ENCODE results near the gene SFXN5. TPM values are rescaled to one million over a fixed set of nuclear protein-coding genes. Genes with fewer than 3 reads are reported as not detected.

SFXN5 gene
- total RNA-seq, 2 experiments from 2014 or later, result 12.4 to 20.0 TPM

DNA sequence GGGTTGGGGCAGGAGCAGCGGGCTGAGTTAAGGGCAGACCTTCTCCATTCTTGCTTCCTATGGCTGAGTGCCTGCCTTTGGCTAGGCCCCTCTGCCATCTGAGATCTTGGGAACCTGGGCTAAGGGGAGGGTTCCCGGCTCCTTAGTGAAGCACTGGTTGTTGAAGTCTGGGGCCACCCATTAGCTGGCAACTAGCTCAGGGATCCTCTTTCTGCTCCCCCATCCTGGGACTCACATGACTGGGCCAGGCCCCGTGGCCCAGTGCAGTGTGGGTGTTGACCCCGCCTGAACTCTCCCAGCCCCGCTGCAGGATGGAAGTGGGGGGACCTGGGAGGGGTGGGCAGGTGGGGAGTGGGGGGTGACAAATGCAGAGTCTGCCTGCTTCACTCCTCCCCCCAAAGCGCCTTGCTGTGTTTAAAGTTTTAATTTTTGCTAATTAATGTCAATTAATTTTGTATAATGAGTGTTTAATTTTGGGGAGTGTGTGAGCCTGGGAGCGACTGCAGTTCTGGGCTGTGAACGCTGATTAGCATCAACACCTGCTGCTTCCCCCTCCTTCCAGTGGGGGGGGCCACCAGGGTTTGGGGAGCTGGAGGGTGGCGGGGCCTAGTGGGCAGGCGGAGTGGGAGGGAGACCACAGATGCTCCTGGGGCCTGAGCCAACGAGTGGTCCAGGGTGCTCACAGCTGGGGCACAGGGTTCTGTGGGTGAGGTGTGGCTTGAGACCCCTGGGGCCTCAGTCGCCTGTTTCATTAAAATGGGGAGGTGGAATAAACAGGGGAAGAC, 99.0 kb downstream of the SFXN5 start:
- H3K4me3 Mint-ChIP-seq, result no peak overlapping the region
- H3K4me1 Mint-ChIP-seq, result no peaks in the 10 kb centered on the region
- H3K27me3 Mint-ChIP-seq, result peaks cover 7% of the 10 kb centered on the region
- no peaks in the 10 kb centered on the region for H3K36me3 Mint-ChIP-seq
- ATAC-seq (no peak), DNase-seq (no peak)
- no peaks in the 10 kb centered on the region for H3K9me3 Mint-ChIP-seq (ENCODE audit: low read depth)
- CTCF ChIA-PET, result interaction anchor here (0.6 to 16.1 kb wide), 19 partner anchors 9 to 241 kb away, joined by 3 to 306 read pairs (median 5); partner anchors contain the start of genes EMX1, SMYD5 and SPR
- no peak overlapping the region for H3K27ac Mint-ChIP-seq

- H3K27ac Mint-ChIP-seq, result no peak overlapping the region
- peaks cover 7% of the 10 kb centered on the region for H3K27me3 Mint-ChIP-seq
- no peak for ATAC-seq
- no peaks in the 10 kb centered on the region for H3K4me1 Mint-ChIP-seq
- no peak overlapping the region for H3K4me3 Mint-ChIP-seq
- no peaks in the 10 kb centered on the region for H3K36me3 Mint-ChIP-seq
- DNase-seq, result no peak
- H3K9me3 Mint-ChIP-seq (ENCODE audit: low read depth), result no peaks in the 10 kb centered on the region
- CTCF ChIA-PET, result interaction anchor here (0.6 to 16.1 kb wide), 4 partner anchors 10 to 80 kb away, joined by 3 to 306 read pairs (median 13); partner anchors contain the start of gene SPR
These were observed 100.5 kb downstream of the SFXN5 start for GRCh38 chr2:72971036-72971435.

GRCh38 chr2:72969706-72970105, 101.8 kb downstream of the SFXN5 start:
- ATAC-seq (no peak), DNase-seq (no peak)
- Mint-ChIP-seq H3K4me3 (no peak overlapping the region), H3K27ac (no peak overlapping the region), H3K27me3 (peaks cover 4% of the 10 kb centered on the region), H3K36me3 (no peaks in the 10 kb centered on the region), H3K9me3 (ENCODE audit: low read depth) (no peaks in the 10 kb centered on the region), H3K4me1 (no peaks in the 10 kb centered on the region)
- CTCF ChIA-PET, result interaction anchor here (16.1 kb wide), 1 partner anchor 79 kb away, joined by 306 read pairs; the partner anchor contains the start of gene SPR

GRCh38 chr2:72968286-72968685, 103.2 kb downstream of the SFXN5 start:
- CTCF ChIA-PET, result interaction anchor here (16.1 kb wide), 1 partner anchor 77 kb away, joined by 306 read pairs; the partner anchor contains the start of gene SPR
- Mint-ChIP-seq H3K4me3 (no peak overlapping the region), H3K27me3 (no peaks in the 10 kb centered on the region), H3K27ac (no peak overlapping the region), H3K4me1 (no peaks in the 10 kb centered on the region), H3K36me3 (no peaks in the 10 kb centered on the region), H3K9me3 (ENCODE audit: low read depth) (no peaks in the 10 kb centered on the region)
- ATAC-seq (no peak), DNase-seq (no peak)

DNA sequence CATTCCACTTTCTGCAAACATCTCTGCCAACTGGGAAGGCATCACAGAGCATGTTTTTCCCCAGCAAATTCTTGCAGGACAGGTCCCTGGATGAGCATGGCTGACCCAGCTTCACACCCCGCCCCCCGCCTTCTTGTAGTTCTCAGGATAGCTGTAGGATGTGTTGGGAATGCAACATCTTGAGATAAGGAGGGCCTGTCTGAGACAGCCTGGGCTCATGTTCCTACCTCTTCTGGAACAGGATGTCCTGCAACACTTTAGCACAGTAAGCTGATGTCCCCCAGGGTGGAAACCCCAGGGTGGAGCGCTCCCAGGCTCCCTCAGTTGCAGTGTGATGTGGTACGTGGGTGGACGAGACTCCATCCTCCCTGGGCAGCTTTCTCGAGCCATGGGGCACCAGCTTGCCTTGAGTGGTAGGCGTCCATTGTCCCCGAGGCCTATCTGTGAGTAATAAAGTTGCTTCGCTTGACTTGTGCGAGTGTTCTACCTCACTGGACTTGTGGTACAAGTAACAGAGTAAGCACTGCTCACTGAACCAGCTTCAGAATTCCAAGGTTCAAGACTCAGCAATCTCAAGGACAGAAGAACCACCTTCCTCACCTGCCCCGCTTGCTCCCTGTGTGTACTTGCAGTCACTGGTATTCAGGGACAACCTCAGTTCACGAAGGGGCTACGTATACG, 105.6 kb downstream of the SFXN5 start:
- no peaks in the 10 kb centered on the region for H3K27me3 Mint-ChIP-seq
- no peaks in the 10 kb centered on the region for H3K4me1 Mint-ChIP-seq
- H3K27ac Mint-ChIP-seq, result no peak overlapping the region
- H3K36me3 Mint-ChIP-seq, result no peaks in the 10 kb centered on the region
- H3K4me3 Mint-ChIP-seq, result no peak overlapping the region
- ATAC-seq, result no peak
- no peak for DNase-seq
- CTCF ChIA-PET, result interaction anchor here (1.1 to 1.3 kb wide), 2 partner anchors 78 to 212 kb away, joined by 3 read pairs; no protein-coding TSS in a partner anchor
- no peaks in the 10 kb centered on the region for H3K9me3 Mint-ChIP-seq (ENCODE audit: low read depth)

GRCh38 chr2:72965016-72965415, 106.5 kb downstream of the SFXN5 start:
- no peak for ATAC-seq
- no peak overlapping the region for H3K27ac Mint-ChIP-seq
- H3K27me3 Mint-ChIP-seq, result no peaks in the 10 kb centered on the region
- H3K4me1 Mint-ChIP-seq, result no peaks in the 10 kb centered on the region
- CTCF ChIA-PET, result interaction anchor here (1.3 to 2.4 kb wide), 2 partner anchors 9 to 77 kb away, joined by 3 to 9 read pairs; no protein-coding TSS in a partner anchor
- no peak overlapping the region for H3K4me3 Mint-ChIP-seq
- H3K36me3 Mint-ChIP-seq, result no peaks in the 10 kb centered on the region
- no peaks in the 10 kb centered on the region for H3K9me3 Mint-ChIP-seq (ENCODE audit: low read depth)
- DNase-seq, result no peak

- DNase-seq (no peak), ATAC-seq (no peak)
- CTCF ChIA-PET, result interaction anchor here (1.1 to 3.4 kb wide), 4 partner anchors 10 to 213 kb away, joined by 3 to 12 read pairs (median 6); no protein-coding TSS in a partner anchor
- Mint-ChIP-seq H3K27me3 (no peaks in the 10 kb centered on the region), H3K27ac (no peak overlapping the region), H3K4me3 (no peak overlapping the region), H3K9me3 (ENCODE audit: low read depth) (no peaks in the 10 kb centered on the region), H3K36me3 (no peaks in the 10 kb centered on the region), H3K4me1 (no peaks in the 10 kb centered on the region)
These were observed 107.4 kb downstream of the SFXN5 start for GRCh38 chr2:72964146-72964525.

DNA sequence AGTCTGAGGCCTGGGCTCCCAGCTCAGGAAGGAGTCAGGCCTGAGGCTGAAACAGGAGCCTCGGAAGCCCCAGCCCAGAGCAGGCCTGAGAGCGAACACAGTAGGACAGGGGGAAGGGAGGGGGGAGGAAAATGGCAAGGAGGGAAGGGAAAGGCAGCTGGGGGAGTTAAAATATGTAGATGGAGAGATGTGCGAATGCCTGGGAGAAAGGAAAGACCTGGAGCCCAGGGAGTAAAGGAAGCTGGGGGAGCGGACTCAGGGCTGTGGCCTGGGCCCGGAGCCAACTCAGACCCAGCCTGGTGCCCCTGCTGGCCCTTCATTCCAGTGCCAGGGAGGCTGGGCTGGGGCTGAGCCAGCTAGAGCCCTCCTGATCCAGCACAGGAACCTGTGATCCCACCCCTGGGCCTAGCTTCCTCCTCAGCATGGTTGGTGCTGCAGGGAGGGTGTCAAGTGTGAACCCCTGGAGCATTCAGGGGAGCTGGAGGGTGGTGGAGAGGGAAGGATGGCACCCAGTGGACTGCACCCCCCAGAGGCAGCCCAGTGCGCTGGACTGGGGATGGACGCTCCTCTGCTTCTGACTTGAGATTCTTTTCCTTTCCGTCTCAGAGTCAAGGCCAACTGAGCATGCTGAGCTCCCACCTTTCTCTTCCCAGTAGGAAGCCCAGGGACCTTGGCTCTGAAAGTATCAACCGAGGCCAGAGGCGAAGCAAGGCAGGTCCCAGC, 107.9 kb downstream of the SFXN5 start:
- DNase-seq, result no peak
- no peaks in the 10 kb centered on the region for H3K36me3 Mint-ChIP-seq
- no peak for ATAC-seq
- no peak overlapping the region for H3K4me3 Mint-ChIP-seq
- CTCF ChIA-PET, result interaction anchor here (1.1 to 3.4 kb wide), 4 partner anchors 9 to 214 kb away, joined by 3 to 12 read pairs (median 6); no protein-coding TSS in a partner anchor
- no peak overlapping the region for H3K27ac Mint-ChIP-seq
- H3K9me3 Mint-ChIP-seq (ENCODE audit: low read depth), result no peaks in the 10 kb centered on the region
- H3K4me1 Mint-ChIP-seq, result no peaks in the 10 kb centered on the region
- no peaks in the 10 kb centered on the region for H3K27me3 Mint-ChIP-seq

- ATAC-seq (no peak), DNase-seq (no peak)
- CTCF ChIA-PET, result interaction anchor here (1.4 to 3.4 kb wide), 4 partner anchors 8 to 70 kb away, joined by 4 to 12 read pairs (median 6); no protein-coding TSS in a partner anchor
- no peak overlapping the region for H3K4me3 Mint-ChIP-seq
- no peaks in the 10 kb centered on the region for H3K36me3 Mint-ChIP-seq
- peaks cover under 1% of the 10 kb centered on the region for H3K4me1 Mint-ChIP-seq
- no peaks in the 10 kb centered on the region for H3K27me3 Mint-ChIP-seq
- H3K9me3 Mint-ChIP-seq (ENCODE audit: low read depth), result no peaks in the 10 kb centered on the region
- no peak overlapping the region for H3K27ac Mint-ChIP-seq
These were observed 108.6 kb downstream of the SFXN5 start for GRCh38 chr2:72962911-72963310.

DNA sequence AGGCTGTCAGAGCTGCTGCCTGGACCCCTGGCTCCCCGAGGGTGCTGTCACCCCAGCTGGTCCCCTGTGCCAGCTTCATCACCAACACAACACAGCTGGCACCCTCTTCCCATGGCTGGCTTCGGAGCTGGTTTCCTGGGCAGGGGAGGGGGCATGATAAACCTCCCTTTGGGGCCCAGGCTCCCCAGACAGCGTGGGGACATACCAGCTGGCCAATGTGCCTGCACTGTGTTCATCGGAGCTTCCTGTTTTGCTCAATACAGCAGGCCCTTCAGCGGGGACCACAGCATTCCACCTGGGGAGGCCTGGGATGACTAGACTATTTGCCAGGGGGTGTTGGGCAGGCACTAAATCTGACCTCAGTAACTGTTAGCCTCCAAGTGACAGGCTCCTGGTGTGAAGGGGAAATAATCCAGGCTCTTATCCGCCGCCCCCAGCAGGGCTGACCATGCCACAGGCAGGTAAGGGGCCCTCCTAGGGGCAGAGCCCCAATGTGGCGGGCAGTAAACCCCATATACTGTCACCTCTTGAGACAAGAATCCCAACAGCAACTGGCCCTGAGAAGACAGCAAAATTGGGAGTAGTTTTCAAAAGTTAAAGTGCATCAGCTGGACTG, 109.6 kb downstream of the SFXN5 start:
- CTCF ChIA-PET, result interaction anchor here (1.4 to 3.4 kb wide), 2 partner anchors 12 to 69 kb away, joined by 4 to 12 read pairs; no protein-coding TSS in a partner anchor
- no peak overlapping the region for H3K27ac Mint-ChIP-seq
- no peaks in the 10 kb centered on the region for H3K27me3 Mint-ChIP-seq
- no peak overlapping the region for H3K4me3 Mint-ChIP-seq
- H3K9me3 Mint-ChIP-seq (ENCODE audit: low read depth), result no peaks in the 10 kb centered on the region
- peaks cover 2% of the 10 kb centered on the region for H3K4me1 Mint-ChIP-seq
- ATAC-seq (no peak), DNase-seq (no peak)
- H3K36me3 Mint-ChIP-seq, result peaks cover under 1% of the 10 kb centered on the region

DNA sequence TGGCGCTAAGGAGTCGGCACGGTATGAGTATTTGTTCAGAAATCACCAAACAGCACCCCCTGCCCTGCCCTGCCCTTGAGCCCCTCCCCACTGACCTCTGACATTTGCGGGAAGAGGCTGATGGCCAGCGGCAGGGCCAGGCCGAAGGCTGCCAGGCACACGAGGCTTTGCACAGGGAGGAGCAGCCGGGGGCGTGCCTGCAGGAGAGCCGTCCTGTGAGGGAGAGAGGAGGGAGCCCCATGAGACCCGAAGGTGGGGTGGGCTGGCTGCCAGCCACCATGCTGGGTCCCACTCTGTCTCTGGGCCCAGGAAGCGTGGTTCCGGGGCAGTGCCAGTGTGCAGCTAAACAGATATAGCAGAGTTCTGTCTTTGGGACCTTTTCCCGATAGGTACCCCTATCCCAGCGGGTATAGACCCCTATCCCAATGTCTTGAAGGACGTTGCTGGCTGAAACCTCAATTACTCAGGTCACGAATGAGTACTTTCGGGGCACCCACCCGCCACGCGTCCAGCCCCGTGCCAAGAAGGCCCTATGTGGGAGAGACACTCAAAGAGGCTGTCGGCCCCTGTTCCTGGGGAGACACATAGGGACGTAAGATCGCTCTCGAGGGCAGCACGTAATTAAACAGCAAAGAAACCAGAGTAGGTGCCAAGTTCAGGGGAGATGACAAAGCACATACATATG, 110.3 kb downstream of the SFXN5 start:
- no peak overlapping the region for H3K27ac Mint-ChIP-seq
- no peaks in the 10 kb centered on the region for H3K9me3 Mint-ChIP-seq (ENCODE audit: low read depth)
- no peak for ATAC-seq
- H3K4me1 Mint-ChIP-seq, result peaks cover 2% of the 10 kb centered on the region
- DNase-seq, result no peak
- peaks cover 1% of the 10 kb centered on the region for H3K36me3 Mint-ChIP-seq
- no peaks in the 10 kb centered on the region for H3K27me3 Mint-ChIP-seq
- CTCF ChIA-PET, result interaction anchor here (1.4 to 3.4 kb wide), 2 partner anchors 13 to 68 kb away, joined by 4 to 12 read pairs; no protein-coding TSS in a partner anchor
- no peak overlapping the region for H3K4me3 Mint-ChIP-seq

Data from activated CD8-positive, alpha-beta memory T cell treated with anti-CD3 and anti-CD28 coated beads, Interleukin-2, amount 10 ng/mL, durations not matched to agents 7 days and 5 days (primary cell).